ENCODE measurements around the gene GDF2. TPM values are rescaled to one million over a fixed set of nuclear protein-coding genes. Genes with fewer than 3 reads are reported as not detected.

The GDF2 gene
- polyA plus RNA-seq, 1 donor from 2014 or later = not detected

- no peak overlapping the region for H3K27ac ChIP-seq (ENCODE audit: low read length)
- peaks cover 28% of the 10 kb centered on the region for H3K27me3 ChIP-seq (ENCODE audit: insufficient read depth, low read depth, low read length)
- H3K9me2 ChIP-seq (ENCODE audit: insufficient read depth, low read length) = no peaks in the 10 kb centered on the region
- no peak overlapping the region for H3K4me2 ChIP-seq (ENCODE audit: low read length)
- no peak for TF ChIP-seq MXI1 (conservative IDR thresholded peaks at IDR 0.05; ENCODE audit: poor library complexity, severe bottlenecking)
- no peak for TF ChIP-seq POLR2AphosphoS5 (IDR thresholded peaks at IDR 0.05)
- TF ChIP-seq TAF1 (IDR thresholded peaks at IDR 0.05; ENCODE audit: low read depth) = no peak
- no peak for TF ChIP-seq RAD21 (conservative IDR thresholded peaks at IDR 0.05)
- TF ChIP-seq EZH2 (IDR thresholded peaks at IDR 0.05; ENCODE audit: borderline replicate concordance, insufficient read depth, low read length, poor library complexity, severe bottlenecking) = no peak
- TF ChIP-seq CTCF (IDR thresholded peaks at IDR 0.05; ENCODE audit: poor library complexity, severe bottlenecking) = no peak
- TF ChIP-seq SMC3 (conservative IDR thresholded peaks at IDR 0.05; ENCODE audit: poor library complexity) = no peak
- no peak for TF ChIP-seq EP300 (conservative IDR thresholded peaks at IDR 0.05; ENCODE audit: poor library complexity, severe bottlenecking)
- no peak for TF ChIP-seq REST (IDR thresholded peaks at IDR 0.05; ENCODE audit: borderline replicate concordance)
- H3K4me3 ChIP-seq (ENCODE audit: low read length) = no peak overlapping the region
- H3F3A ChIP-seq (ENCODE audit: insufficient read depth, low read length, poor library complexity, severe bottlenecking) = no peaks in the 10 kb centered on the region
- no peaks in the 10 kb centered on the region for H3K9me3 ChIP-seq (ENCODE audit: low read length)
- no peak overlapping the region for H3K9ac ChIP-seq (ENCODE audit: low read length)
- H3K79me2 ChIP-seq (replicated peaks; ENCODE audit: insufficient read depth, low read length) = no peaks in the 10 kb centered on the region
- no peaks in the 10 kb centered on the region for H4K20me1 ChIP-seq (ENCODE audit: insufficient read depth)
- no peak overlapping the region for H2AFZ ChIP-seq (ENCODE audit: low read depth, low read length)
- H3K36me3 ChIP-seq (ENCODE audit: insufficient read depth, low read length) = no peaks in the 10 kb centered on the region
These were observed 18.4 kb upstream of the GDF2 start for GRCh38 chr10:47303866-47304265.

GRCh38 chr10:47305566-47305965 lies 16.7 kb upstream of the GDF2 start:
- no peak overlapping the region for H3K4me3 ChIP-seq (ENCODE audit: low read length)
- H3F3A ChIP-seq (ENCODE audit: insufficient read depth, low read length, poor library complexity, severe bottlenecking) = no peaks in the 10 kb centered on the region
- H3K9me2 ChIP-seq (ENCODE audit: insufficient read depth, low read length) = no peaks in the 10 kb centered on the region
- no peaks in the 10 kb centered on the region for H4K20me1 ChIP-seq (ENCODE audit: insufficient read depth)
- H2AFZ ChIP-seq (ENCODE audit: low read depth, low read length) = no peak overlapping the region
- no peak overlapping the region for H3K4me2 ChIP-seq (ENCODE audit: low read length)
- H3K9me3 ChIP-seq (ENCODE audit: low read length) = no peaks in the 10 kb centered on the region
- no peaks in the 10 kb centered on the region for H3K79me2 ChIP-seq (replicated peaks; ENCODE audit: insufficient read depth, low read length)
- no peak overlapping the region for H3K27ac ChIP-seq (ENCODE audit: low read length)
- no peak for TF ChIP-seq RAD21 (conservative IDR thresholded peaks at IDR 0.05)
- no peak for TF ChIP-seq MXI1 (conservative IDR thresholded peaks at IDR 0.05; ENCODE audit: poor library complexity, severe bottlenecking)
- TF ChIP-seq REST (IDR thresholded peaks at IDR 0.05; ENCODE audit: borderline replicate concordance) = no peak
- TF ChIP-seq EZH2 (IDR thresholded peaks at IDR 0.05; ENCODE audit: borderline replicate concordance, insufficient read depth, low read length, poor library complexity, severe bottlenecking) = no peak
- TF ChIP-seq POLR2AphosphoS5 (IDR thresholded peaks at IDR 0.05) = no peak
- no peak for TF ChIP-seq TAF1 (IDR thresholded peaks at IDR 0.05; ENCODE audit: low read depth)
- no peak for TF ChIP-seq CTCF (IDR thresholded peaks at IDR 0.05; ENCODE audit: poor library complexity, severe bottlenecking)
- TF ChIP-seq SMC3 (conservative IDR thresholded peaks at IDR 0.05; ENCODE audit: poor library complexity) = no peak
- TF ChIP-seq EP300 (conservative IDR thresholded peaks at IDR 0.05; ENCODE audit: poor library complexity, severe bottlenecking) = no peak
- H3K27me3 ChIP-seq (ENCODE audit: insufficient read depth, low read depth, low read length) = peaks cover 14% of the 10 kb centered on the region
- H3K36me3 ChIP-seq (ENCODE audit: insufficient read depth, low read length) = no peaks in the 10 kb centered on the region
- H3K9ac ChIP-seq (ENCODE audit: low read length) = no peak overlapping the region

Data from neural cell (in vitro differentiated cells).